Measurements from ENCODE around the gene GCN1.
"Not testable (repeated sequence)": the region's sequence is repeated elsewhere in the genome, so short reads cannot be mapped to it uniquely, and the experiment has no call there.

The GCN1 gene

GRCh38 chr12:120238217-120238616 is 43.7 kb upstream of the GCN1 start:
- Histone ChIP-seq H2BK5ac (ENCODE audit: low read depth, low read length, poor library complexity, severe bottlenecking) (no peak overlapping the region), H3K18ac (ENCODE audit: low read depth in 1 of 2, low read length in 2 of 2) (peak overlapping the region; percentile 92 to 93), H2BK15ac (ENCODE audit: low read depth, poor library complexity, severe bottlenecking) (no peak overlapping the region), H3K4me1 (ENCODE audit: control insufficient read depth, insufficient read depth, low read depth, low read length) (peaks cover 67% of the 10 kb centered on the region), H3K9ac (ENCODE audit: low read length) (peak overlapping the region; percentile 85), H2BK12ac (ENCODE audit: low read length in 2 of 2) (peak overlapping the region; percentile 51 to 87), H3K4me3 (ENCODE audit: insufficient read depth in 1 of 2, low read depth in 1 of 2, low read length in 2 of 2) (no peak overlapping the region), H3K14ac (ENCODE audit: low read length in 2 of 2) (peak overlapping the region in 1 of 2 experiments; percentile 61), H3K9me3 (ENCODE audit: control insufficient read depth, low read length) (no peaks in the 10 kb centered on the region), H4K8ac (ENCODE audit: low read length) (peak overlapping the region; percentile 39), H2AFZ (ENCODE audit: low read depth, low read length) (no peak overlapping the region), H3K4me2 (ENCODE audit: low read length, poor library complexity, severe bottlenecking) (no peak overlapping the region), H2BK120ac (ENCODE audit: low read depth, low read length) (peak overlapping the region; percentile 77), H3K27ac (ENCODE audit: low read length, poor library complexity, severe bottlenecking) (peak overlapping the region; percentile 64), H3K36me3 (ENCODE audit: control insufficient read depth in 1 of 2, insufficient read depth in 2 of 2, low read depth in 1 of 2, low read length in 2 of 2) (peaks cover 17 to 25% of the 10 kb centered on the region in 2 experiments), H3K27me3 (ENCODE audit: control insufficient read depth in 1 of 2, insufficient read depth in 1 of 2, low read length in 2 of 2) (no peaks in the 10 kb centered on the region), H3K23ac (ENCODE audit: low read length in 2 of 2) (peak overlapping the region in 1 of 2 experiments; percentile 9), H3K4ac (ENCODE audit: low read depth in 1 of 2, low read length in 2 of 2) (peak overlapping the region; percentile 70 to 78), H2AK5ac (ENCODE audit: low read length, severe bottlenecking) (peak overlapping the region; percentile 68), H3K79me1 (replicated peaks; ENCODE audit: low read length, poor library complexity, severe bottlenecking) (no peaks in the 10 kb centered on the region), H4K91ac (ENCODE audit: low read length) (peak overlapping the region; percentile 93)
- no peak for DNase-seq
- WGBS, result 90% methylated on average over 9 of the region's 9 CpGs

GRCh38 chr12:120237360-120238171 is 43.1 kb upstream of the GCN1 start:
- Histone ChIP-seq H4K8ac (ENCODE audit: low read length) (peak overlapping the region; percentile 59), H4K91ac (ENCODE audit: low read length) (peak overlapping the region; percentile 85), H3K4ac (ENCODE audit: low read depth in 1 of 2, low read length in 2 of 2) (peak overlapping the region; percentile 70 to 88), H3K14ac (ENCODE audit: low read length in 2 of 2) (peak overlapping the region in 1 of 2 experiments; percentile 82), H2BK120ac (ENCODE audit: low read depth, low read length) (peak overlapping the region; percentile 77), H3K23ac (ENCODE audit: low read length in 2 of 2) (no peak overlapping the region), H3K4me2 (ENCODE audit: low read length, poor library complexity, severe bottlenecking) (no peak overlapping the region), H3K4me1 (ENCODE audit: control insufficient read depth, insufficient read depth, low read depth, low read length) (peaks cover 72% of the 10 kb centered on the region), H3K9ac (ENCODE audit: low read length) (peak overlapping the region; percentile 85), H2AFZ (ENCODE audit: low read depth, low read length) (no peak overlapping the region), H3K36me3 (ENCODE audit: control insufficient read depth in 1 of 2, insufficient read depth in 2 of 2, low read depth in 1 of 2, low read length in 2 of 2) (peaks cover 17 to 25% of the 10 kb centered on the region in 2 experiments), H2BK5ac (ENCODE audit: low read depth, low read length, poor library complexity, severe bottlenecking) (no peak overlapping the region), H3K4me3 (ENCODE audit: insufficient read depth in 1 of 2, low read depth in 1 of 2, low read length in 2 of 2) (peak overlapping the region in 1 of 2 experiments; percentile 43), H3K79me1 (replicated peaks; ENCODE audit: low read length, poor library complexity, severe bottlenecking) (no peaks in the 10 kb centered on the region), H3K27ac (ENCODE audit: low read length, poor library complexity, severe bottlenecking) (peak overlapping the region; percentile 64), H3K9me3 (ENCODE audit: control insufficient read depth, low read length) (no peaks in the 10 kb centered on the region), H3K18ac (ENCODE audit: low read depth in 1 of 2, low read length in 2 of 2) (peak overlapping the region; percentile 92 to 93), H2BK12ac (ENCODE audit: low read length in 2 of 2) (peak overlapping the region; percentile 83 to 87), H2BK15ac (ENCODE audit: low read depth, poor library complexity, severe bottlenecking) (peak overlapping the region; percentile 23), H2AK5ac (ENCODE audit: low read length, severe bottlenecking) (peak overlapping the region; percentile 65), H3K27me3 (ENCODE audit: control insufficient read depth in 1 of 2, insufficient read depth in 1 of 2, low read length in 2 of 2) (no peaks in the 10 kb centered on the region)
- peak; percentile 73 for DNase-seq
- 74% methylated on average over 13 of the region's 13 CpGs for WGBS

GRCh38 chr12:120236809-120237208 is 42.3 kb upstream of the GCN1 start:
- not testable (repeated sequence) for H2BK120ac ChIP-seq (ENCODE audit: low read depth, low read length); DNase-seq; H3K4me2 ChIP-seq (ENCODE audit: low read length, poor library complexity, severe bottlenecking); H2AFZ ChIP-seq (ENCODE audit: low read depth, low read length); H2BK5ac ChIP-seq (ENCODE audit: low read depth, low read length, poor library complexity, severe bottlenecking); H3K14ac ChIP-seq (ENCODE audit: low read length in 2 of 2); H3K9me3 ChIP-seq (ENCODE audit: control insufficient read depth, low read length); H3K27ac ChIP-seq (ENCODE audit: low read length, poor library complexity, severe bottlenecking); H2AK5ac ChIP-seq (ENCODE audit: low read length, severe bottlenecking); H3K4me3 ChIP-seq (ENCODE audit: insufficient read depth in 1 of 2, low read depth in 1 of 2, low read length in 2 of 2); H3K23ac ChIP-seq (ENCODE audit: low read length in 2 of 2); H3K79me1 ChIP-seq (replicated peaks; ENCODE audit: low read length, poor library complexity, severe bottlenecking); H3K27me3 ChIP-seq (ENCODE audit: control insufficient read depth in 1 of 2, insufficient read depth in 1 of 2, low read length in 2 of 2); H4K8ac ChIP-seq (ENCODE audit: low read length)
- Histone ChIP-seq H2BK12ac (ENCODE audit: low read length in 2 of 2) (peak overlapping the region in 1 of 2 experiments; percentile 51), H4K91ac (ENCODE audit: low read length) (peak overlapping the region; percentile 30), H2BK15ac (ENCODE audit: low read depth, poor library complexity, severe bottlenecking) (peak overlapping the region; percentile 1), H3K4me1 (ENCODE audit: control insufficient read depth, insufficient read depth, low read depth, low read length) (peaks cover 75% of the 10 kb centered on the region), H3K36me3 (ENCODE audit: control insufficient read depth in 1 of 2, insufficient read depth in 2 of 2, low read depth in 1 of 2, low read length in 2 of 2) (peaks cover 16 to 24% of the 10 kb centered on the region in 2 experiments), H3K4ac (ENCODE audit: low read depth in 1 of 2, low read length in 2 of 2) (peak overlapping the region in 1 of 2 experiments; percentile 17), H3K9ac (ENCODE audit: low read length) (peak overlapping the region; percentile 55), H3K18ac (ENCODE audit: low read depth in 1 of 2, low read length in 2 of 2) (peak overlapping the region in 1 of 2 experiments; percentile 6)
- WGBS, result 100% methylated on average over 1 of the region's 3 CpGs
